Fibroblast of peridontal ligament (primary cell): Measurements from ENCODE around the gene IL1A.

Experiments
- DNase-seq: peaks from one replicate; pipeline ENCODE4 v3.0.0-alpha.2; 2010; ENCODE audit errors: extremely low read depth

IL1A gene

DNA sequence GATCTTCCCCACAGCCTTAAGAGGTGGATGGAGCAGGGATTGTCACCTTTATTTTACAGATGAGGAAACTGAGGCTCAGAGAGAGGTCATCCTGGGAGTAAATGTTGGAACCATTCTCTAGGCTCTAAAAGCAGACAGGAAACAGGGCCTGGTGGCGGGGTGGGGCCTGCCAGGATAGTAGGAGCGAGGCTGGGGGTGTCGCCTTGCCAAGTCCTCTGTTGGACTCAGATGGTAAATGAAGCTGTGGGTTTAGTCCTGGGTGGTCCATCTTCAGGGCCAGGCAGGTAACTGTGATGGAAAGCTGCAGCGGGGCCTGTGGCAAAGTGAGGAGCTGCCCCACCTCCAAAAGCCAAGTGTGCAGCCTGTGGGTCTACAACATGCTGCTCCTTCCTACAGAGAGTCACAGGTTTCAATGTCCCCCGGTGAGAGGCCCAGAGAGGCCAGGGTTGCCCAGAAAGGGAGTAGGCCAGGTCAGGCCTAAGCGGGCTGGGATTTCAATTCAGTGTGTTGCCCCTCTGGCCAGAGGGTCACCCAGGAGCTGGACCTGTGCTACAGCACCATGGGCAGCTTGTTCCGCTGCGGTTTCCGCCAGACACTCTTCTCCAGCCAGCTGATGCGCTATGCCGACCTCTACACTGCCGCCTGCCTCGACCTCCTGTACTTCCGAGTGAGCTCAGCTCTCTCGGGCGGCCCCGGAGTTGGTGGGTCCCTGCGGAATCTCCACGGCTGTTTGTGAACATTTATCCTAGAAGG, 56.8 kb downstream of the IL1A start:
- no peak for DNase-seq

DNA sequence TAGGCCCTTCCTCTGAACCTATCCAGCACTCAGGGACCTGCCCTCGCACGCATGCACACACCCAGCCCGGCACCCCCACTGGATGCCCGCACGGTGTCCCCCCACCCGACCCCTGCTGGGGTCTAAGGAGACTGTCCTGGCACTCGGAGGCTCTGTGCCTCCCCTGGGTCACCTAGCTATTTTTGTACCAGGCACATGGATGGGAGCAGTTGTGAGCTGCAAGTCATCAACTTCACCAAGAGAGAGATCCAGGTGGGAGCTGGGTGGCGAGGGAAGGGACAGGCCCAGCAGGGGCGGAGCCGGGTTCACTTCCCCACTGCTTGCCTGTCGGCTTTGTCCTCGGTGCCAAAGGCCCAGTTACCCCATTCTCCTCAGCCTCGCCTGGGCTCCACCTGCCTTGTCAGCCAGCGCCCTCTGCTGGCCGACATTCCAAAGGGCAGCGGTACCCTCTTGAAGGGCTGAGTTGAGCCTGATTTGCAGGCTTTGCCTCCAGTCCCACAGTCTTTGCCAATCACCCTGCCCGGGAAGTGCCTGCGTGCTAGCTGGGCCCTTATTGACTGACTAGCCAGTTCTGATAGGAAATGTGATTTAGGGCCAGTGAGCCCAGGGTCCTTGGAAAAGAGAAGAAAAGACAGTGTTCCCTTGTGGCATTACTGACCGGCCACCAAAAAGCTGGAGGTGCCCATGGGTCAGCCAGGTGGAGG, 57.7 kb downstream of the IL1A start:
- peak; percentile 92 for DNase-seq

GRCh38 chr2:112725545-112726457, 58.5 kb downstream of the IL1A start:
- DNase-seq, result no peak

GRCh38 chr2:112724591-112725525, 59.4 kb downstream of the IL1A start:
- DNase-seq, result no peak

- no peak for DNase-seq
These were observed 60.3 kb downstream of the IL1A start for GRCh38 chr2:112723995-112724394.
